CD14-positive monocyte (primary cell): ENCODE data around the gene FDPS. TPM values are rescaled to one million over a fixed set of nuclear protein-coding genes. Genes with fewer than 3 reads are reported as not detected.

ENCODE experiments used
- DNase-seq, 3 donors: peaks; one replicate each; pipeline ENCODE4 v3.0.0-alpha.2; 2011 to 2022
- H2AFZ ChIP-seq: 2 replicates; pipeline ENCODE4 v1.6.0; 2012; ENCODE audit warnings: mild to moderate bottlenecking, low read depth, low read length, inconsistent platforms; ENCODE audit not compliant: insufficient read depth, poor library complexity, severe bottlenecking
- H3K27ac ChIP-seq, 2 donors: 1 replicate in 1 of 2; 2 replicates in 1 of 2; pipeline ENCODE4 v1.5.1; 2012 to 2013; ENCODE audit warnings: low read length in 2 of 2, control low read depth in 1 of 2, inconsistent platforms in 1 of 2, low read depth in 1 of 2, mild to moderate bottlenecking in 1 of 2
- H3K27me3 ChIP-seq, 2 donors: one replicate each; pipeline versions ENCODE4 v1.6.0 to v1.6.1; 2011 to 2013; ENCODE audit warnings: low read length in 2 of 2; ENCODE audit not compliant: control insufficient read depth in 2 of 2, insufficient read depth in 2 of 2
- H3K36me3 ChIP-seq, 2 donors: replicated peaks in 1 of 2; 1 replicate in 1 of 2; 2 replicates in 1 of 2; pipeline versions ENCODE4 v1.5.1 to v1.6.1; 2012 to 2013; ENCODE audit warnings: low read length in 2 of 2, control low read depth in 1 of 2, inconsistent platforms in 1 of 2, mild to moderate bottlenecking in 1 of 2; ENCODE audit not compliant: insufficient read depth in 2 of 2, control insufficient read depth in 1 of 2
- H3K4me1 ChIP-seq, 2 donors: 1 replicate in 1 of 2; 2 replicates in 1 of 2; pipeline versions ENCODE4 v1.5.1 to v1.6.1; 2012 to 2013; ENCODE audit warnings: low read length in 2 of 2, control low read depth in 1 of 2, inconsistent platforms in 1 of 2, mild to moderate bottlenecking in 1 of 2, moderate library complexity in 1 of 2; ENCODE audit not compliant: insufficient read depth in 2 of 2, control insufficient read depth in 1 of 2
- H3K4me2 ChIP-seq: replicated peaks from 2 replicates; pipeline ENCODE3; 2012; ENCODE audit warnings: low read length, moderate library complexity, mild to moderate bottlenecking; ENCODE audit not compliant: poor library complexity, severe bottlenecking; ENCODE audit errors: extremely low read depth
- H3K4me3 ChIP-seq, 3 experiments: fragments of 200-600 bp in 1 of 3; sonication (generic) in 1 of 3; replicated peaks in 1 of 3; 1 replicate in 2 of 3; 2 replicates in 1 of 3; pipeline ENCODE4 v1.5.1; 2011 to 2013; ENCODE audit warnings: low read length in 3 of 3, mild to moderate bottlenecking in 3 of 3, control low read depth in 2 of 3, low read depth in 2 of 3, inconsistent platforms in 1 of 3, moderate library complexity in 1 of 3
- H3K79me2 ChIP-seq: 2 replicates; pipeline ENCODE4 v1.6.0; 2012; ENCODE audit warnings: mild to moderate bottlenecking, control low read depth, inconsistent platforms, low read length, moderate library complexity; ENCODE audit not compliant: insufficient read depth
- H3K9ac ChIP-seq: 2 replicates; pipeline ENCODE4 v1.6.0; 2017; ENCODE audit warnings: low read length, mild to moderate bottlenecking; ENCODE audit not compliant: insufficient read depth, poor library complexity, severe bottlenecking
- H3K9me3 ChIP-seq, 2 donors: replicated peaks in 1 of 2; 1 replicate in 1 of 2; 2 replicates in 1 of 2; pipeline versions ENCODE4 v1.5.1 to v1.6.1; 2012 to 2013; ENCODE audit warnings: low read length in 2 of 2, control low read depth in 1 of 2; ENCODE audit not compliant: control insufficient read depth in 1 of 2, insufficient read depth in 1 of 2
- H4K20me1 ChIP-seq: 2 replicates; pipeline ENCODE4 v1.6.0; 2012; ENCODE audit warnings: mild to moderate bottlenecking, low read length, control low read depth, moderate library complexity; ENCODE audit not compliant: insufficient read depth
- H3K27ac Mint-ChIP-seq, 7 donors: one replicate each; pipeline ENCODE4 v1.8.0; 2020; ENCODE audit warnings: mild to moderate bottlenecking in 7 of 7, mixed read lengths in 7 of 7, moderate library complexity in 6 of 7, inconsistent platforms in 2 of 7
- H3K27me3 Mint-ChIP-seq, 3 donors: one replicate each; pipeline ENCODE4 v1.8.0; 2021 to 2022; ENCODE audit warnings: low read depth in 3 of 3, mild to moderate bottlenecking in 3 of 3, mixed read lengths in 3 of 3, moderate library complexity in 3 of 3, inconsistent platforms in 1 of 3
- H3K36me3 Mint-ChIP-seq, 2 donors: one replicate each; pipeline ENCODE4 v1.8.0; 2020; ENCODE audit warnings: mixed read lengths in 2 of 2, inconsistent platforms in 1 of 2, mild to moderate bottlenecking in 1 of 2
- H3K4me1 Mint-ChIP-seq: one replicate; pipeline ENCODE4 v1.8.0; 2020; ENCODE audit warnings: mild to moderate bottlenecking, mixed read lengths
- H3K4me3 Mint-ChIP-seq, 2 donors: one replicate each; pipeline ENCODE4 v1.8.0; 2020; ENCODE audit warnings: mild to moderate bottlenecking in 2 of 2, mixed read lengths in 2 of 2, moderate library complexity in 1 of 2
- H3K9me3 Mint-ChIP-seq, 7 donors: one replicate each; pipeline ENCODE4 v1.8.0; 2020 to 2022; ENCODE audit warnings: mixed read lengths in 7 of 7, mild to moderate bottlenecking in 6 of 7, moderate library complexity in 6 of 7, inconsistent platforms in 2 of 7
- CTCF ChIP-seq: fragments of 200-600 bp; IDR thresholded peaks from one replicate; pipeline ENCODE4 v1.8.0; 2022; ENCODE audit warnings: antibody characterized with exemption, mild to moderate bottlenecking
- WGBS: methylation state at CpG from one replicate; pipeline ENCODE4 v1.1.5; 2013; ENCODE audit warnings: missing lambda C conversion rate; ENCODE audit not compliant: insufficient coverage; 5-methylcytosine and 5-hydroxymethylcytosine counted together
- intact Hi-C, 2 donors: fragments of 100-400 bp; cut with micrococcal nuclease; formaldehyde crosslinking; loops; one replicate each; pipeline versions ENCODE4 v1.15.0 to v1.15.1; 2023
- polyA plus RNA-seq, 3 donors: library from polyadenylated mRNA; depleted of rRNA in 1 of 3; unstranded in 2 of 3; stranded (reverse) in 1 of 3; fragments of 300-500 nt in 2 of 3; fragments of >200 nt in 1 of 3; fragmentation: Illumina TruSeq in 2 of 3; gene quantifications; 1 replicate in 2 of 3; 2 replicates in 1 of 3; pipeline ENCODE4 v1.2.3, GENCODE V29; 2012 to 2021

The FDPS gene
- polyA plus RNA-seq, 3 donors, result 92.5 to 123 (median 117) TPM

- no peak overlapping the region for H3K27ac Mint-ChIP-seq
- H3K36me3 Mint-ChIP-seq, result peaks cover 64 to 67% of the 10 kb centered on the region in 2 donors
- H3K79me2 ChIP-seq, result peaks cover 34% of the 10 kb centered on the region
- WGBS, result 98% methylated on average over 10 of the region's 21 CpGs
- H3K9me3 ChIP-seq, result no peaks in the 10 kb centered on the region
- no peaks in the 10 kb centered on the region for H3K27me3 ChIP-seq
- no peak for TF ChIP-seq CTCF
- H3K9me3 Mint-ChIP-seq, result no peaks in the 10 kb centered on the region
- H3K27me3 Mint-ChIP-seq, result no peaks in the 10 kb centered on the region
- no peak overlapping the region for H3K9ac ChIP-seq
- H3K4me3 Mint-ChIP-seq, result no peak overlapping the region
- peaks cover 14% of the 10 kb centered on the region for H3K4me1 Mint-ChIP-seq
- peaks cover 40% of the 10 kb centered on the region for H4K20me1 ChIP-seq
- no peak overlapping the region for H2AFZ ChIP-seq
- H3K4me1 ChIP-seq, result peaks cover 14 to 22% of the 10 kb centered on the region in 2 donors
- H3K27ac ChIP-seq, result no peak overlapping the region
- intact Hi-C loops, result no loop called here
- H3K4me3 ChIP-seq, result no peak overlapping the region
- peaks cover 55 to 68% of the 10 kb centered on the region in 2 donors for H3K36me3 ChIP-seq
- no peak overlapping the region for H3K4me2 ChIP-seq
- no peak for DNase-seq
Observed at GRCh38 chr1:155269381-155269780, 39.3 kb upstream of the FDPS start.

GRCh38 chr1:155272466-155273342 lies 36.0 kb upstream of the FDPS start:
- intact Hi-C loops, result no loop called here
- H3K9me3 ChIP-seq, result no peaks in the 10 kb centered on the region
- peaks cover 23 to 34% of the 10 kb centered on the region in 2 donors for H3K4me1 ChIP-seq
- Mint-ChIP-seq H3K4me3 (peak overlapping the region; percentile 90 to 93), H3K27me3 (peaks cover 0 to 2% (median 2%) of the 10 kb centered on the region in 3 donors), H3K4me1 (peaks cover 23% of the 10 kb centered on the region), H3K36me3 (peaks cover 32 to 37% of the 10 kb centered on the region in 2 donors), H3K9me3 (no peaks in the 10 kb centered on the region), H3K27ac (peak overlapping the region; percentile 78 to 95 (median 91))
- peaks cover 34% of the 10 kb centered on the region for H3K79me2 ChIP-seq
- no peak for TF ChIP-seq CTCF
- peak overlapping the region; percentile 77 for H3K9ac ChIP-seq
- H3K4me3 ChIP-seq, result peak overlapping the region; percentile 69 to 97 (median 83)
- DNase-seq, result peak in 2 of 3 donors; percentile 42 to 46
- H3K27me3 ChIP-seq, result peaks cover 0 to 2% of the 10 kb centered on the region in 2 donors
- peak overlapping the region; percentile 87 for H2AFZ ChIP-seq
- peak overlapping the region; percentile 77 for H3K4me2 ChIP-seq
- 0% methylated on average over 37 of the region's 44 CpGs for WGBS
- peak overlapping the region; percentile 46 to 80 for H3K27ac ChIP-seq
- H3K36me3 ChIP-seq, result peaks cover 31 to 36% of the 10 kb centered on the region in 2 donors
- H4K20me1 ChIP-seq, result peaks cover 40% of the 10 kb centered on the region
